Activated naive CD8-positive, alpha-beta T cell treated with anti-CD3 and anti-CD28 coated beads, Interleukin-2, amount 10 ng/mL, durations not matched to agents 7 days and 5 days (primary cell): ENCODE data around the gene REM2. TPM values are rescaled to one million over a fixed set of nuclear protein-coding genes. Genes with fewer than 3 reads are reported as not detected.

ENCODE experiments used
- total RNA-seq, 2 experiments: library from RNA; stranded (reverse); gene quantifications; one replicate each; pipeline ENCODE4 v1.2.3, GENCODE V29; 2021

REM2 gene
- total RNA-seq, 2 experiments from 2014 or later: 1.2 TPM

Other genes starting within 250 kb of the REM2 start
- not detected for gene OR6J1, start 238.9 kb upstream of the REM2 start, total RNA-seq
- 100 to 1,000 TPM; 127 to 130 TPM for gene OXA1L, start 116.5 kb upstream of the REM2 start, total RNA-seq
- gene SLC7A7, start 67.8 kb upstream of the REM2 start, total RNA-seq: 1 to 10 TPM in 1 of 2 experiments, under 1 TPM in 1; 0.89 to 2.5 TPM
- gene MRPL52, start 53.3 kb upstream of the REM2 start, total RNA-seq: 10 to 100 TPM; 76.6 to 86.5 TPM
- gene MMP14, start 46.6 kb upstream of the REM2 start, total RNA-seq: 1 to 10 TPM; 3.1 to 4.9 TPM
- gene LRP10, start 11.5 kb upstream of the REM2 start, total RNA-seq: 10 to 100 TPM; 59.9 to 63.1 TPM
- gene RBM23, start 35.9 kb downstream of the REM2 start, total RNA-seq: 10 to 100 TPM; 91.7 to 98.0 TPM
- gene PRMT5, start 46.2 kb downstream of the REM2 start, total RNA-seq: 10 to 100 TPM; 35.7 to 40.1 TPM
- gene HAUS4, start 73.9 kb downstream of the REM2 start, total RNA-seq: 10 to 100 TPM; 60.5 to 62.6 TPM
- gene AJUBA, start 99.3 kb downstream of the REM2 start, total RNA-seq: 1 to 10 TPM in 1 of 2 experiments, under 1 TPM in 1; 0.97 to 1.3 TPM
- gene C14orf93, start 126.9 kb downstream of the REM2 start, total RNA-seq: 10 to 100 TPM; 11.4 to 11.6 TPM
- gene PSMB5, start 151.7 kb downstream of the REM2 start, total RNA-seq: 10 to 100 TPM; 49.0 to 54.5 TPM
- gene PSMB11, start 159.0 kb downstream of the REM2 start, total RNA-seq: not detected
- gene CDH24, start 174.3 kb downstream of the REM2 start, total RNA-seq: 1 to 10 TPM; 2.3 to 2.4 TPM
- gene ACIN1, start 211.9 kb downstream of the REM2 start, total RNA-seq: 100 to 1,000 TPM; 212 to 214 TPM
- gene C14orf119, start 212.3 kb downstream of the REM2 start, total RNA-seq: 10 to 100 TPM; 46.6 to 47.4 TPM
- not detected for gene CIROP, start 221.8 kb downstream of the REM2 start, total RNA-seq
- 1 to 10 TPM; 1.8 to 2.1 TPM for gene CEBPE, start 236.0 kb downstream of the REM2 start, total RNA-seq